Right atrium auricular region (tissue), 2 donors: ENCODE data around the gene SLC26A8. TPM values are rescaled to one million over a fixed set of nuclear protein-coding genes. Genes with fewer than 3 reads are reported as not detected.
A peak's percentile ranks its signal among the peaks of the same experiment; 100 is the strongest.

Experiments used
- DNase-seq: peaks from one replicate; pipeline ENCODE4 v3.0.0-alpha.2; 2019; ENCODE audit warnings: low spot score
- H3K27ac ChIP-seq, 2 donors: fragments of 200-600 bp; sonication (generic); 1 replicate in 1 of 2; 2 replicates in 1 of 2; pipeline ENCODE4 v1.5.1; 2016 to 2019
- H3K27me3 ChIP-seq, 2 donors: fragments of 200-600 bp; sonication (generic); one replicate each; pipeline versions ENCODE4 v1.5.1 to v1.6.0; 2017 to 2019
- H3K36me3 ChIP-seq: fragments of 200-600 bp; sonication (generic); one replicate; pipeline ENCODE4 v1.5.1; 2016
- H3K4me1 ChIP-seq, 2 donors: fragments of 200-600 bp; sonication (generic); one replicate each; pipeline versions ENCODE4 v1.5.1 to v1.6.0; 2017 to 2019
- H3K4me3 ChIP-seq, 2 donors: fragments of 200-600 bp; sonication (generic); 1 replicate in 1 of 2; 2 replicates in 1 of 2; pipeline ENCODE4 v1.5.1; 2017 to 2019; ENCODE audit warnings: mild to moderate bottlenecking in 1 of 2, moderate library complexity in 1 of 2
- H3K9me3 ChIP-seq, 2 donors: fragments of 200-600 bp; sonication (generic); one replicate each; pipeline ENCODE4 v1.5.1; 2019
- total RNA-seq, 2 donors: library from RNA; depleted of rRNA; stranded (reverse); fragments of >200 nt; gene quantifications; one replicate each; pipeline ENCODE4 v1.1.0, GENCODE V29; 2016
- TF ChIP-seq, protein P1 (sequence below), 2 donors: fragments of 200-600 bp; sonication (generic); IDR thresholded peaks; one replicate each; pipeline ENCODE4 v1.5.1; 2019; ENCODE audit warnings: antibody characterized with exemption in 2 of 2

The SLC26A8 gene
- total RNA-seq, 2 donors from 2014 or later = not detected

DNA sequence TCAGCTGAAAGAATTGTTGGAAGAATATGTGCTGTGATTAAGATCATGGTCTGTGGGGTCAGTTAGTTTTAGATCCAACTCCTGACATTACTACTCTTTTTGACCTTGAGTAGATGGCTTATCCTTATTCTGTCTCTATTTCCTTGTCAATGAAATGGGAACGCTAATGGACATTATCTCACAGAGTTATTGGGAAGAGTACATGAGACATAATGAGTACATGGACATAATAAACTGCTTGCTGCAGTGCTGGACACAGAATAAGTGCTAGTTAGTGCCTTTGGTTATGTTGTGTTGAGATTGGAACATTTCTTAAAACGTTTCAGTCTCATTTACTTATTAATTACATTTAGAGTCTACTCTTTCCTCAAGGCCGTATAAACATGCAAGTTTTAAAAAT, 45.8 kb upstream of the SLC26A8 start:
- H3K27me3 ChIP-seq = no peaks in the 10 kb centered on the region
- no peak overlapping the region for H3K27ac ChIP-seq
- DNase-seq = no peak
- peaks cover 0 to 45% of the 10 kb centered on the region in 2 donors for H3K4me1 ChIP-seq
- no peaks in the 10 kb centered on the region for H3K9me3 ChIP-seq
- peaks cover 5% of the 10 kb centered on the region for H3K36me3 ChIP-seq
- TF ChIP-seq, protein P1, sequence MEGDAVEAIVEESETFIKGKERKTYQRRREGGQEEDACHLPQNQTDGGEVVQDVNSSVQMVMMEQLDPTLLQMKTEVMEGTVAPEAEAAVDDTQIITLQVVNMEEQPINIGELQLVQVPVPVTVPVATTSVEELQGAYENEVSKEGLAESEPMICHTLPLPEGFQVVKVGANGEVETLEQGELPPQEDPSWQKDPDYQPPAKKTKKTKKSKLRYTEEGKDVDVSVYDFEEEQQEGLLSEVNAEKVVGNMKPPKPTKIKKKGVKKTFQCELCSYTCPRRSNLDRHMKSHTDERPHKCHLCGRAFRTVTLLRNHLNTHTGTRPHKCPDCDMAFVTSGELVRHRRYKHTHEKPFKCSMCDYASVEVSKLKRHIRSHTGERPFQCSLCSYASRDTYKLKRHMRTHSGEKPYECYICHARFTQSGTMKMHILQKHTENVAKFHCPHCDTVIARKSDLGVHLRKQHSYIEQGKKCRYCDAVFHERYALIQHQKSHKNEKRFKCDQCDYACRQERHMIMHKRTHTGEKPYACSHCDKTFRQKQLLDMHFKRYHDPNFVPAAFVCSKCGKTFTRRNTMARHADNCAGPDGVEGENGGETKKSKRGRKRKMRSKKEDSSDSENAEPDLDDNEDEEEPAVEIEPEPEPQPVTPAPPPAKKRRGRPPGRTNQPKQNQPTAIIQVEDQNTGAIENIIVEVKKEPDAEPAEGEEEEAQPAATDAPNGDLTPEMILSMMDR (IDR thresholded peaks at IDR 0.05) = no peak
- no peak overlapping the region for H3K4me3 ChIP-seq

DNA sequence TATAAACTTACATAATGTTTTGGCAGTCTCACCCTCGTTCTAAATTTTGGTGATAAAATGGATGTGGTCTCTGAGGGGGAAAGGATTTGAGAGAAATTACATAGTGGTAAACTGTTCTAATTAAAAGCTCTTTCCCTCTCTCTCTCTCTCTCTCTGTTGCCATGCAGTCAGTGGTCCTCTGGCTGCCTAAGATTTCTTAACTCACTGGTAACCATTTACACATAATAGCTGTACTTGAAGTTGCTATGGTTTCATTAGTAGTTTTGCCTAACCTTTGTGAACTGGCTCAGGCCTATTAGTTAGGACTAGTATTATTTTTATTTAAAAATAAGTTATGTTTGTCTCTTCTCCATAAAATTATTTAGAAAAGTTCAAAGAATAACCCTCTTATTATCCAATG, 45.1 kb upstream of the SLC26A8 start:
- H3K27me3 ChIP-seq = no peaks in the 10 kb centered on the region
- H3K27ac ChIP-seq = no peak overlapping the region
- H3K36me3 ChIP-seq = peaks cover 5% of the 10 kb centered on the region
- TF ChIP-seq, protein P1 (IDR thresholded peaks at IDR 0.05) = no peak
- peaks cover 0 to 51% of the 10 kb centered on the region in 2 donors for H3K4me1 ChIP-seq
- H3K4me3 ChIP-seq = no peak overlapping the region
- no peak for DNase-seq
- no peaks in the 10 kb centered on the region for H3K9me3 ChIP-seq

DNA sequence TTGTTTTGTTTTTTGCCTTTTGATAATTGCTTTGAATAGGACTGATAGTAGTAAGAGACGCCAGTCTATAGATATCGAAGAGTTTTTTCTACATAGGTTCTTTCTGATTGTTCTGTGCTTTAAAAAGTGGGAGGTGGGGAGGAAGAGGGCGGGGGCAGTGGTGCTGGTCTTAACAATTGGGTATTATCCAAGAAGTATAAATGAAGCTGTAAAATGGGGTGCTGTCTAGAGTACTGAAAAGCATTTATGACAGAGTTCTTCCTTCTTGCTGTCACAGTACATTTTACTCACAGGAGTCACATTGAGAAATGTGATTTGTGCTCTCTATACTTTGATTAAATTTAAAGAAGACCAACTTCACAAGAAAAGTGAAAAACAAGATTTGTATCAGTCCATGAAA, 44.1 kb upstream of the SLC26A8 start:
- Histone ChIP-seq H3K4me1 (peaks cover 0 to 61% of the 10 kb centered on the region in 2 donors), H3K9me3 (no peaks in the 10 kb centered on the region), H3K27ac (no peak overlapping the region), H3K4me3 (no peak overlapping the region), H3K36me3 (peaks cover 5% of the 10 kb centered on the region), H3K27me3 (no peaks in the 10 kb centered on the region)
- DNase-seq = no peak
- TF ChIP-seq, protein P1 (IDR thresholded peaks at IDR 0.05) = no peak

DNA sequence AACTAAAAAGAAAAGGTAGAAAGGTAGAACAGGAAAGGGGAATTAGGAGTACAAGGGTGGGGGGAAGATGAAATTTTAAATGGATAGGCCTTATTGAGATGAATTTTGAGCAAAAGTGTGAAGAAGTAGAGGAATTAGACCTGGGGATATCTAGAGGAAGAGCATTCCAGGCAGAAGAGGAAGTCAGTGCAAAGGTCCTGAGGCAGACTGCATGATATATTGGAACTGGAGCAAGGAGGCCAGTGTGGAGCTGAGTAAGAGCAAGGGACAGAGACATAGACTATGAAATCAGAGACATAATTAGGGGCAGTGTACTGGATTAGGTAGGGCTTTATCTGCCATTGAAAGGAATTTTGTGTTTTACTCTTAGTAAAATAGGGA, 43.6 kb upstream of the SLC26A8 start:
- H3K4me1 ChIP-seq = peaks cover 0 to 67% of the 10 kb centered on the region in 2 donors

DNA sequence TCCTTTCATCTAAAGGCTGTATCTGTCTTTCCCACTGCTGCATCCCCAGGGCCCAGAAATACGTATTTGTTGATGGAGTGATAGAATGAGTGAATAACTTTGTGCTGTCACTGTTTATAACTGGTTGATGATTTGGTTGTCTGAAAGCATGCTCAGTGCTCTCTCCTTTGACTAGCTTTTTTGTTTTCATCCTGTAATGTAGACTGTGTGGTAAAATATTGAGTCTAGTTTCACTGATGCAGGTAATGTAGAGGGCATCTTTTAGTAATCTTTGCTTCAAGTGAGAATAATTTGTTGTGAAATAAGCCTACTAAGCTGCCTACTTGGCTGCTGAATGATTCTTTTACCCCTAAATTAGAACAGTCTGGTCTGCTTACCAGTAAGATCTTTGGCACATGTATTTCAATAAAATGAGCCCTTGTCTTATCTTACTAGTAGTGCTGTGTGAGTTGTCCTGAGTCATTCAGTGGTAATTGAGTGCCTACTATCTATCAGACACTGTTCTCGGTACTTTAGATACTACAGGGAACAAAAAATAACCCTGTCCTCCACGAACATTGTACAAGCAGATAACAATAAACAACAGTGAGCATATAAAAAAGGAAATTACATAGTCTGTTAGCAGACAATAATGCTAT, 43.1 kb upstream of the SLC26A8 start:
- no peaks in the 10 kb centered on the region for H3K27me3 ChIP-seq
- H3K27ac ChIP-seq = peak overlapping the region in 1 of 2 donors; percentile 73
- H3K9me3 ChIP-seq = no peaks in the 10 kb centered on the region
- TF ChIP-seq, protein P1 (IDR thresholded peaks at IDR 0.05) = no peak
- DNase-seq = no peak
- H3K4me1 ChIP-seq = peaks cover 0 to 69% of the 10 kb centered on the region in 2 donors
- no peaks in the 10 kb centered on the region for H3K36me3 ChIP-seq
- no peak overlapping the region for H3K4me3 ChIP-seq

More for the DNA sequence above, 43.6 kb upstream of the SLC26A8 start:
- Histone ChIP-seq H3K9me3 (no peaks in the 10 kb centered on the region), H3K36me3 (peaks cover 4% of the 10 kb centered on the region), H3K27me3 (no peaks in the 10 kb centered on the region), H3K27ac (peak overlapping the region in 1 of 2 donors; percentile 73), H3K4me3 (no peak overlapping the region)
- DNase-seq = no peak
- TF ChIP-seq, protein P1 (IDR thresholded peaks at IDR 0.05) = no peak

DNA sequence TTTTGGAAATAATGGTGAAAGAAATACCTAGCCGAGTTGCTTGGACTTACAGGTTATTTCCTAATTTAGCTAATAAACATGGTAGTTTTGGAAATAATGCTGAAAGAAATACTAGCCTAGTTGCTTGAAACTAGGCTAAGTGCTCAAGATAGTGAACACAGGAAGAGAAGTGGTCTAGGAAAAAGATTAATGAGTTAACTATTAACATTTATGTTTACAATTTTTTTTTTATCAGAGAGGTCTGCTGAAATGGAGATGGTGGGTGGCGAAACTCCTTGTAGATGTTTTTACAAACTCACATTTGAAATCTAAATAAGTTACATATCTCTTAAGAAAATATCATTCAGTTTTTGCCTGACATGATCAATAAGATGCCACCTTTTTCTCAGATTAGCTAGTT, 42.4 kb upstream of the SLC26A8 start:
- DNase-seq = no peak

More for the DNA sequence above, 42.4 kb upstream of the SLC26A8 start:
- H3K9me3 ChIP-seq = no peaks in the 10 kb centered on the region
- H3K27ac ChIP-seq = peak overlapping the region in 1 of 2 donors; percentile 73
- TF ChIP-seq, protein P1 (IDR thresholded peaks at IDR 0.05) = no peak
- H3K36me3 ChIP-seq = no peaks in the 10 kb centered on the region
- no peak overlapping the region for H3K4me3 ChIP-seq
- no peaks in the 10 kb centered on the region for H3K27me3 ChIP-seq
- H3K4me1 ChIP-seq = peaks cover 0 to 69% of the 10 kb centered on the region in 2 donors
